ENCODE measurements around the gene TAF10.

The TAF10 gene

DNA sequence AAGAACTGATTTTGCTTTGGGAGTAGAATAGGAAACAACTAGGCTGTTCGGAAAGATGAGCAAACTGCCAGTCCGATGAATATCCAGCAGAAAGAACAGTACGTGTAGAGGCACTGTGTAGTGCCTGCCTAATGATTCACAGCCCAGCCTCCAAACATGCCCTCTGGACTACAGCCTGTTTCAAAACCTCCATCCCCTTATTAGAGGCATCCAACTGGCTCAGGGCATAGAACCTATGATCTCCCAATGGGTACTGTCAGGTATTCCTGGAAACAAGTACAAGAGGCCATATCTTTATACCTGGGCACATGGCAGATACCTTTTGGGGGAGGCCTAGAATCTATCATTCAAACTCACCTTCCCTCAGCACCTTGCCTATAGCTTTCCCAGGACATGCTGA, 13.5 kb downstream of the TAF10 start:
- Mint-ChIP-seq H3K36me3 (peaks cover 22% of the 10 kb centered on the region), H3K4me3 (no peak overlapping the region), H3K27ac (peak overlapping the region; percentile 64), H3K4me1 (ENCODE audit: low read depth) (peaks cover 53% of the 10 kb centered on the region), H3K9me3 (ENCODE audit: low read depth) (no peaks in the 10 kb centered on the region), H3K27me3 (no peaks in the 10 kb centered on the region)

DNA sequence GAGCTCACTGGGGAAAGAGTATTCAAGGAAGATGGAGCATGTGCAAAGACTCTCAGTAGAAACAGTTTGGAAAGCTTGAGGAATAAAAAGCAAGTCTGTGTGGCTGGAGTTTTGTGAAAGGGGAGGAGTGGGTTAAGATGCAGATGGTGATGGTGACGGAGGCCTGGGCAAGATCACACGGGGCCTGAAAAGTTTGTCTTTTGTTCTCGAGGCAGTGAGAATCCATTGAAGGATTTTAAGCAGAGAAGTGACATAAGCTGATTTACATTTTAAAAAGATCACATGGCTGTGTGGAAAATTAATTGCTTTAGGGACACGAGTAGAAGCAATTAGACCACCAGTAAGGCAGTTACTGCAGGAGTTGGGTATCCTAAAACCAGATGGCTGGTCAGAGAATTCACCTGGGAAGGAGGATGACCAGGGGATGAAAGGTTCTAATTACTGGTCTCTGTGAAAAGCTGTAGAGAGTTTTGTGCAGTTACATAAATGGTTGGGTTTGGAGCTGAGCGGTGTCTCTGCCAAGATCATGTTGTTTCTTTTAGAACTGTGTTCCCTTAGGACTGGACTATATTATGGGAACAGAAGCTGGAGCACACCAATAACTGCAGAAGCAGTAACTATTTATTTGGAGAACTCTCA, 15.7 kb downstream of the TAF10 start:
- Mint-ChIP-seq H3K9me3 (ENCODE audit: low read depth) (no peaks in the 10 kb centered on the region), H3K4me1 (ENCODE audit: low read depth) (peaks cover 55% of the 10 kb centered on the region), H3K27ac (peak overlapping the region; percentile 73), H3K4me3 (no peak overlapping the region), H3K36me3 (peaks cover 28% of the 10 kb centered on the region), H3K27me3 (no peaks in the 10 kb centered on the region)

DNA sequence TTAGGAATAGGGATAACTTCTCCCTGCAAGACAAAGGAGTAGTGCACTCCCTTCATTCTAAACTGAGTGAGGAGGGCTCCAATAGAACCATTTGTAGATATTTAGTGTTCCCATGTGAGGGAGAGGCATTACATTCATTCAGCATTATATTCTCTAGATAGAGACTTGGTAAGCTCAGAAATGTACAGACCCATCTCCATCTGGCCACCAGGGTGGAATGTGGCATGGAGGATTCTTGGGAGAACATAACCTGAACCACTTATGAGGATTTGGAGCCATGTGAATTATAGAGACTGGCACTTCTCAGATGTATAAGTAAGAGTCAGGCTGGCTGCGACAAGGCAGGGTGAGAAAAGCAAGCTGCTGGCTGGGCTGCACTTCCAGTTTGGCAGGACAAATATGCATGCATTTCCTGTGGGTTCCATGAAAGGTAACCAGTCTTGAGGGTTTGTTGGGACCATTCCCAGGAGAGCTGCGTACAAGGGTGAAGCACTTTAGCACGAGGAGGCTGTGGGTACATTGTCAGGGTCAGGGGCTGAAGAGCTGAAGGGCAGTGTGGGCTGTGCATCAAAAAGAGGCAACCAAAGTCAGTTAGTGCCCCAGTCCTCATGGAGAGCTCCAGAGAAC, 17.8 kb downstream of the TAF10 start:
- Mint-ChIP-seq H3K27me3 (no peaks in the 10 kb centered on the region), H3K9me3 (ENCODE audit: low read depth) (no peaks in the 10 kb centered on the region), H3K4me3 (no peak overlapping the region), H3K4me1 (ENCODE audit: low read depth) (peaks cover 45% of the 10 kb centered on the region), H3K36me3 (peaks cover 25% of the 10 kb centered on the region), H3K27ac (peak overlapping the region; percentile 31)

DNA sequence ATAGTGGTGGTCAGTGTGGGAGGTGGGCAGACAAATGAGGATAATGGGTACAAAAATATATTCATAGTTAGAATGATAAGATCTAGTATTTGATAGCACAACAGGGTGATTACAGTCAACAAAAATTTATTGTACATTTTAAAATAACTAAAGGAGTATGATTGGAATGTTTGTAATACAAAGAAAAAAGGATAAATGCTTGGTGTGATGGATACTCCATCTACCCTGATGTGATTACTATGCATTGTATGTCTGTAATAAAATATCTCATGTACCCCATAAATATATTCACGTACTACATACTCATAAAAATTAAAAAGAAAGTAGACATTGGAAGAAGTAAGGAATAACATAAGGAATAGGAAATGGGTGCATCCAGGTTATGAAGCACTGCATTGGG, 24.0 kb downstream of the TAF10 start:
- Mint-ChIP-seq H3K27ac (no peak overlapping the region), H3K36me3 (peaks cover 29% of the 10 kb centered on the region), H3K27me3 (no peaks in the 10 kb centered on the region), H3K4me3 (no peak overlapping the region), H3K4me1 (ENCODE audit: low read depth) (peaks cover 4% of the 10 kb centered on the region), H3K9me3 (ENCODE audit: low read depth) (peaks cover 19% of the 10 kb centered on the region)

DNA sequence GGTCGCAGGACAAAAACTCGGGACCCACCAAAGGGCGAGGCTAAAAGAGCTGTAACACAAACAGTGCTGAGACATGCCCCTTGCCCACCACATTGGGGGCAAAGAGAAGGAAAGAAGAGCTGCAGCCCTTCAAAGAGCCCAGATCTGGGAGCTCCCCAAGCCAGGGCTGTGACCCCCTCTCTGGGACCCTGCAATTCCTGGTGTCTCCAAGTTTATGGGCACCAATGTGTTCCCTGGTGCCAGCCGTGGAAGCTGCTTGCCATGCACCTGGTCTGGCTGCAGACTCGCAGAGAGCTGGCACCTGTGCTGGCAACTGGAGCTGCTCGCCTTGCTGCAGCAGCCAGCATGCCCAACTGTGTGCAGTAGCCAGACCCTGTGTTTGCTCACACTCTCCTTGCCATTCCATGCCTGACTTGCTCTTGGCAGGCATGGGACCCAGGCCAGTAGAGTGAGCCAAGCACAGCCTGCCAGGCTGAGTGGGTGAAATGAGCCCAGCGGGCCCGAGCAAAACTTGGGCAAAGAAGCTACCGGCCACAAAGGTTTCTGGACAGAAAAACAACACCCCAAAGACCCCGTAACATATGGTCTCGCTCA, 24.6 kb downstream of the TAF10 start:
- no peak overlapping the region for H3K4me3 Mint-ChIP-seq
- H3K4me1 Mint-ChIP-seq (ENCODE audit: low read depth) = peaks cover 6% of the 10 kb centered on the region
- peaks cover 25% of the 10 kb centered on the region for H3K9me3 Mint-ChIP-seq (ENCODE audit: low read depth)
- peaks cover 35% of the 10 kb centered on the region for H3K36me3 Mint-ChIP-seq
- H3K27me3 Mint-ChIP-seq = no peaks in the 10 kb centered on the region
- no peak overlapping the region for H3K27ac Mint-ChIP-seq

DNA sequence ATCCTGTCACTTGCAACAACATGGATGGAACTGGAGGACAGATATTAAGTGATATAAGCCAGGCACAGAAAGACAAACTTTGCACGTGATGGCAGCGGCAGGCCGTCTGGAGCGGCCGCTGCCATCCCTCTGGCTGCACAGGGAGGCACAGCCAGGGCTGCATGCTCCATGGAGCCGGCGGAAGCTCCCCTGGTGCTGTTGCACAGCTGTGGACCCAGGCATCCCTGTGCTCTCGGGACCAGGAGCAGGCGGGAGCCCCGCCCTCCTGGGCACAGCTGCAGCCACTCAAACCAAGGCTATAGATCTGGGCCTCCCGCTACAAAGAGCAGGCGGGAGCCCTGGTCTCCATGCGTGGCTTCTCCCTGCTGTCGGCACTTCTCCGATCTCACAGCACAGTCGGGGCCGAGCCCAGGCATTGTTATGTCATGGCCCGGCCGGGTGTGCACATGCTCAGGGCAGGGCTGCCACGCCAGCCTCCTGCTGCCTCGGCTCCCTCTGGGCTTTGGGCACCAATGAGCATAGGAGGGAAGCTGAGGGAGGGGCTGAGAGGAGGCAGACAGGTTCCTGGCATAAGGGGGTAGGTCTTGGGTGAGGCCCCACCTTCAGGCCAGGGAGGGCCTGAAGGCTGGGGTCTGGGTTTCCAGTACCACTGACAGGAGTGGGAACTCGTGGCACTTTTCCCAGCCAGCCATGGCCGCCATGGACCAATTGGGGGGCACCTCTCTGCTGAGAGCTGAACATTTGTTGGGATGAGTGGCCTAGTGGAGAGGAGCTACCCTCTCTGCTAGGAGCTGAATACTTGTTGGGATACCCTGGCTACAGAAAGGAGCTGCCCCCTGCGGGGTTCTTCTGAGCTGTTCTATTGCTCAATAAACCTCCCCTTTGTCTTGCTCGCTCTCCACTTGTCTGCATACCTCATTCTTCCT, 25.3 kb downstream of the TAF10 start:
- Mint-ChIP-seq H3K9me3 (ENCODE audit: low read depth) (peaks cover 29% of the 10 kb centered on the region), H3K4me1 (ENCODE audit: low read depth) (peaks cover 6% of the 10 kb centered on the region), H3K27ac (no peak overlapping the region), H3K4me3 (no peak overlapping the region), H3K36me3 (peaks cover 38% of the 10 kb centered on the region), H3K27me3 (no peaks in the 10 kb centered on the region)

DNA sequence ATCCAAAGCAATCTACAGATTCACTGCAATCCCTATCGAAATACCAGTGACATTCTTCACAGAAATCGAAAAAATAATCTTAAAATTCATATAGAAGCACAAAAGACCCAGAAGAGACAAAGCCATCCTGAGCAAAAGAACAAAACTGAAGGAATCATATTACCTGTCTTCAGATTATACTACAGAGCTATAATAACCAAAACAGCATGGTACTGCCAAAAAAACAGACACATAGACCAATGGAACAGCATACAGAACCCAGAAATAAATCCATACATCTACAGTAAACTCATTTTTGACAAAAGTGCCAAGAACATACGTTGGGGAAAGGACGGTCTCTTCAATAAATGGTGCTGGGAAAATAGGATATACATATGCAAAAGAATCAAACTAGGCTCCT, 27.5 kb downstream of the TAF10 start:
- Mint-ChIP-seq H3K4me1 (ENCODE audit: low read depth) (peaks cover 6% of the 10 kb centered on the region), H3K9me3 (ENCODE audit: low read depth) (peaks cover 29% of the 10 kb centered on the region), H3K4me3 (no peak overlapping the region), H3K36me3 (peaks cover 37% of the 10 kb centered on the region), H3K27me3 (no peaks in the 10 kb centered on the region), H3K27ac (no peak overlapping the region)

DNA sequence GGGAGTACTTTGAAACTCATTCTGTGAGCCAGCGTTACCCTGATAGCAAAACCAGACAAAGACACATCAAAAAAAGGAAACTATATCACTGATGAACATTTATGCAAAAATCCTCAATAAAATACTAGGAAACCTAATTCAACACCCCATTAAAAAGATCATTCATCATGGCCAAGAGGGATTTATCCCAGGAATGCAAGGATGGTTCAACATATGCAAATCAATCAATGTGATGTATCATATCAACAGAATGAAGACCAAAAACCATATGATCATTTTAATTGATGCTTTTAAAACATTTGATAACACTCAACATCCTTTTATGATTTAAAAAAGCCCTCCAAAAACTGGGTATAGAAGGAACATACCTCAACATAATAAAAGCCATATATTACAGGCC, 28.4 kb downstream of the TAF10 start:
- H3K4me1 Mint-ChIP-seq (ENCODE audit: low read depth) = peaks cover 6% of the 10 kb centered on the region
- no peak overlapping the region for H3K27ac Mint-ChIP-seq
- no peaks in the 10 kb centered on the region for H3K27me3 Mint-ChIP-seq
- H3K9me3 Mint-ChIP-seq (ENCODE audit: low read depth) = peaks cover 29% of the 10 kb centered on the region
- no peak overlapping the region for H3K4me3 Mint-ChIP-seq
- H3K36me3 Mint-ChIP-seq = peaks cover 37% of the 10 kb centered on the region

DNA sequence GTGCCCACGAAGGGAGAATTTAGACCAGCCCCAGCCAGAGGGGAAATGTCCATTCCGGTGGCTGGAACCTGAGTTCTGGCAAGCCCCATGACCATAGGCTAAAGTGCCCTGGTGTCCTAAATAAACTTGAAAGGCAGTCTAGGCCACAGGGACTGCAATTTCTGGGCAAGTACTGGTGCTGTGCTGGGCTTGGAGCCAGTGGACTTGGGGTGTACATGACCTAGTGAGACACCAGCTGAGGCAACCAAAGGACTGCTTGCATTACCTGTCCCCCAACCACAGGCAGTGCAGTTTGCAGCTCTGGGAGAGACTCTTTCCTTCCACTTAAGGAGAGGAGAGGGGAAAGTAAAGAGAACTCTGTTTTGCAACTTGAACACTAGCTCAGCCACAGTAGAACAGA, 32.3 kb downstream of the TAF10 start:
- peaks cover 1% of the 10 kb centered on the region for H3K4me1 Mint-ChIP-seq (ENCODE audit: low read depth)
- H3K36me3 Mint-ChIP-seq = peaks cover 36% of the 10 kb centered on the region
- no peak overlapping the region for H3K27ac Mint-ChIP-seq
- no peaks in the 10 kb centered on the region for H3K27me3 Mint-ChIP-seq
- H3K4me3 Mint-ChIP-seq = no peak overlapping the region
- H3K9me3 Mint-ChIP-seq (ENCODE audit: low read depth) = peaks cover 25% of the 10 kb centered on the region

DNA sequence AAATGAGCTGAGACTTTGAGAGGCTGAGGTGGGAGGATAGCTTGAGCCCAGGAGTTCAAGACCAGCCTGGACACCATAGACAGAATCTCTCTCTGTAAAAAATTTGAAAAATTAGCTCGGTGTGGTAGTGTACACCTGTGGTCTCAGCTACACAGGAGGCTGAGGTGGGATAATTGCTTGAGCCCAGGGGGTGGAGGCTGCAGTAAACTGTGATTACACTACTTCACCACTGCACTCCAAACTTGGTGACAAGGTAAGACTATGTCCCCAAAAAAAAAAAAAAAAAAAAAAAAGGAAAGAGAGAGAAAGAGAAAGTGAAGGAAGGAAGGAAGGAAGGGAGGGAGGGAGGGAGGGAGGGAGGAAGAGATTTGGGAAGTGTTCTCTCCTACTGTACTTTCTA, 33.9 kb downstream of the TAF10 start:
- Mint-ChIP-seq H3K9me3 (ENCODE audit: low read depth) (peaks cover 11% of the 10 kb centered on the region), H3K4me1 (ENCODE audit: low read depth) (peaks cover 1% of the 10 kb centered on the region), H3K4me3 (no peak overlapping the region), H3K36me3 (peaks cover 24% of the 10 kb centered on the region), H3K27ac (no peak overlapping the region), H3K27me3 (no peaks in the 10 kb centered on the region)

DNA sequence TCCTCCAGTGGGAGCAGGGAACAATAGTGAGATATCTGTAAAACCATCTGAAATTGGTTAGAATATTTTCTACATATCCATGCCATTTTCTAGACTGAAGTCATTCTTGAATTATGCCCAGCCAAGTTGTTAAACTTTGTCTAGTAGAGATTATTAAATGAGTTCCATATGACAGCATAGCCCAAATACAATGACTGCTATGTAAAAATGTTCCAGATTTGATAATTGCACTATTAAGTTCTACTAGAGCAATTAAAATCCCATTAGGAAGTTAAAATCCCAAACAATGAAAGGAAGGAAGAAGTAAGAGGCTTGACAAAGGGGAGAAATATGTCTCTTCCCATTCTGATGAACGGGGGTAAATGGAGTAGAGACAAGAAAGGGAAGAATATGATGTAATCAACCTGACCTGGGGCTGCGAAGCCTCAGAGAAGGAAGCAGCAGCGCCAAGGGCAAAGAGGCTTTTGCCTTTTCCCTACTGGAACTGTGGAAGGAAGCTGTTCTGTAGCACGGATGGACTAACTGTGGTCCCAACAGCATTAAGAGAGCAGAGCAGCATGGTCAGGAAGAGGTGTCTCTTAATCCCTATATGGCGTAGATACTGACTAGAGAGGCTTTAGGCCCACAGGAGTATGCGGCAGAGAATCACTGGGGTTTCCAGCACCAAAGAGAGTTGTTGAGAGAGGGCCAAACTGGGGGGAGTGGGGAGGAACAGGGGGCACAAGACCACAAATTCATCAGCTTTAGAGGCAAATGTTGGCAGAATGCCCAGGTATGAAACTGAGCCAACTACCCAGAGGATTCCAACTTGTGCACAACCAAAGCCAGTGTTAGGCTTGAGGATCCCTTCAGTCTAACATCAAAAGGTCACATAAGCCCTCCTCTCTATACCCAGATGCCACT, 35.3 kb downstream of the TAF10 start:
- no peaks in the 10 kb centered on the region for H3K4me1 Mint-ChIP-seq (ENCODE audit: low read depth)

DNA sequence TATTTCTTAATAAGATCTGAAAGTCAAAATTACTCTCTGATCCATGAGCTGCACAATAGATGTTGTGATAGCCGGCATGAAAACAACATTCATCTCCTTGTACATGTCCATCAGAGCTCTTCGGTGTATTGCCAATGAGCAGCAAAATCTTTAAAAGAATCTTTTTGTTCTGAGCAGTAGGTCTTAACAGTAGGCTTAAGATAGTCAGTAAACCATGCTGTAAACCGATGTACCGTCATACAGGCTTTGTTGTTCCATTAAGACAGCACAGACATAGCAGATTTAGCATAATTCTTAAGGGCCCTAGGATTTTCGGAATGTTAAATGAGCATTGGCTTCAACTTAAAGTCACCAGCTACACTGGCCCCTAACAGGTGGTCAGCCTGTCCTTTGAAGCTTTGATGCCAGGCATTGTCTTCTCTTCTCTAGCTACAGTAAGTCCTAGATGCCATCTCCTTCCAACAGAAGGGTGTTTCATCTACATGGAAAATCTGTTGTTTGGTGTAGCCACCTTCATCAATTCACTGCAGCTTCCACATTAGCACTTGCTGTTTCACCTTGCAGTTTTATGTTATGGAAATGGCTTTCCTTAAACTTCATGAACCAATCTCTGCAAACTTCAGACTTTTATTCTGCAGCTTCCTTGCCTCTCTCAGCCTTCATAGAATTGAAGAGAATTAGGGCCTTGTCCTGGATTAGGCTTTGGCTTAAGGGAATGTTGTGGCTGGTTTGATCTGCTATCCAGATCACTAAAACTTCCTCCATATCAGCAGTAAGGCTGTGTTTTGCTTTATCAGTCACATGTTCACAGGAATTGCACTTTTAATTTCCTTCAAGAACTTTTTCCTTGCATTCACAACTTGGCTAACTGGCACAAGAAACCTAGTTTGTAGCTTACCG, 37.0 kb downstream of the TAF10 start:
- Mint-ChIP-seq H3K4me3 (no peak overlapping the region), H3K9me3 (ENCODE audit: low read depth) (no peaks in the 10 kb centered on the region), H3K27me3 (no peaks in the 10 kb centered on the region), H3K36me3 (peaks cover 14% of the 10 kb centered on the region), H3K27ac (no peak overlapping the region), H3K4me1 (ENCODE audit: low read depth) (no peaks in the 10 kb centered on the region)

More for the DNA sequence above, 35.3 kb downstream of the TAF10 start:
- Mint-ChIP-seq H3K27me3 (no peaks in the 10 kb centered on the region), H3K36me3 (peaks cover 17% of the 10 kb centered on the region), H3K27ac (no peak overlapping the region), H3K9me3 (ENCODE audit: low read depth) (no peaks in the 10 kb centered on the region), H3K4me3 (no peak overlapping the region)

DNA sequence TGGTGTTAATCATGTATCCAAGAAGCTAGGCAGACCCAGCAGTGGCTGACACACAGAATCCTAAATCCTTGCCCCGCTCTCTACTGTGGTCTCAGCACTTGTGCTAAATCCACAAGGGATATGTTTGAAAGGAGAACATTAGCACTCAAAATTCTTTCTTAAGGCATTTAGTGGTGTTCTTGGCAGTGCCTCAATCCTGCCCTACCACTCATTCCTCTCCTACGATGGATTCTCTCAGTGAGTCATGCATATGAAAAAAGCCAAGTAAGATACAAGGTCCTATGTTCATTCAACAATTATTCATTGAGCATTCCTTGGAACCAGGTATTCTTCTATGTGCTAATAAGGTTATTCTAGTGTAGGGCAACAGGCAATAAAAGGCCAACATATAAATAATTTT, 39.8 kb downstream of the TAF10 start:
- Mint-ChIP-seq H3K4me1 (ENCODE audit: low read depth) (no peaks in the 10 kb centered on the region), H3K27ac (no peak overlapping the region), H3K9me3 (ENCODE audit: low read depth) (no peaks in the 10 kb centered on the region), H3K27me3 (no peaks in the 10 kb centered on the region), H3K36me3 (peaks cover 16% of the 10 kb centered on the region), H3K4me3 (no peak overlapping the region)
